SU-DHL-6 (cell line): Measurements from ENCODE around the gene NSD1.

Experiments
- H2AFZ ChIP-seq: fragments of 200-600 bp; sonication (generic); 2 replicates; pipeline ENCODE4 v1.6.1; 2014; ENCODE audit warnings: low read depth, mild to moderate bottlenecking, moderate library complexity, mixed read lengths, antibody characterized with exemption, low read length; ENCODE audit not compliant: severe bottlenecking
- H3F3A ChIP-seq: fragments of 200-600 bp; shearing (Covaris generic); 2 replicates; pipeline ENCODE4 v1.6.0; 2016; ENCODE audit warnings: antibody characterized with exemption, mild to moderate bottlenecking; ENCODE audit not compliant: insufficient read depth
- H3K27ac ChIP-seq: fragments of 200-600 bp; sonication (generic); 2 replicates; pipeline ENCODE4 v1.5.1; 2016; ENCODE audit warnings: low read depth, mild to moderate bottlenecking, low read length, moderate library complexity, mixed read lengths
- H3K27me3 ChIP-seq: fragments of 200-600 bp; sonication (generic), shearing (Covaris generic); 2 replicates; pipeline ENCODE4 v1.6.0; 2014; ENCODE audit warnings: mild to moderate bottlenecking, low read length
- H3K36me3 ChIP-seq: fragments of 200-600 bp; sonication (generic); 2 replicates; pipeline ENCODE4 v1.6.1; 2014; ENCODE audit warnings: mild to moderate bottlenecking, low read length, mixed read lengths
- H3K4me2 ChIP-seq: fragments of 300-600, 200-600 bp; shearing (Covaris generic), sonication (generic); 2 replicates; pipeline ENCODE4 v1.6.0; 2014; ENCODE audit warnings: low read length, low read depth, mild to moderate bottlenecking; ENCODE audit not compliant: poor library complexity, severe bottlenecking
- H3K4me3 ChIP-seq: fragments of 200-600 bp; sonication (generic); 2 replicates; pipeline ENCODE4 v1.5.1; 2014; ENCODE audit warnings: antibody characterized with exemption, low read length, mild to moderate bottlenecking, mixed read lengths; ENCODE audit not compliant: insufficient read depth, poor library complexity, severe bottlenecking
- H3K79me2 ChIP-seq: fragments of 200-600 bp; sonication (generic); 2 replicates; pipeline ENCODE4 v1.6.1; 2014; ENCODE audit warnings: mild to moderate bottlenecking, low read length, moderate library complexity; ENCODE audit not compliant: insufficient read depth
- H3K9ac ChIP-seq: fragments of 200-600 bp; sonication (generic); 2 replicates; pipeline ENCODE4 v1.7.0; 2014; ENCODE audit warnings: mild to moderate bottlenecking, low read length
- H3K9me2 ChIP-seq: fragments of 200-600 bp; sonication (generic); replicated peaks from 2 replicates; pipeline ENCODE4 v1.6.1; 2014; ENCODE audit warnings: low read length; ENCODE audit not compliant: insufficient read depth
- H3K9me3 ChIP-seq: fragments of 200-600 bp; sonication (generic); 2 replicates; pipeline ENCODE4 v1.6.1; 2014; ENCODE audit warnings: low read length, mixed read lengths; ENCODE audit not compliant: insufficient read depth
- H4K20me1 ChIP-seq: fragments of 200-600 bp; sonication (generic); 2 replicates; pipeline ENCODE4 v1.6.1; 2014; ENCODE audit warnings: low read depth, mild to moderate bottlenecking, antibody characterized with exemption, low read length, moderate library complexity, mixed read lengths
- CTCF ChIP-seq: fragments of 200-600 bp; sonication (generic); IDR thresholded peaks from one replicate; pipeline ENCODE4 v1.5.1; 2017; ENCODE audit warnings: antibody characterized with exemption, mild to moderate bottlenecking, low read length, moderate library complexity; ENCODE audit not compliant: insufficient read depth, poor library complexity, severe bottlenecking
- EZH2phosphoT487 ChIP-seq: fragments of 200-600 bp; sonication (generic), shearing (Covaris generic); conservative IDR thresholded peaks from 2 replicates; pipeline ENCODE4 v1.6.1; 2018; ENCODE audit warnings: mild to moderate bottlenecking, antibody characterized with exemption, low read length, moderate library complexity, mixed read lengths

The NSD1 gene

GRCh38 chr5:177111720-177112394 lies 21.7 kb upstream of the NSD1 start:
- Histone ChIP-seq H3K27ac (no peak overlapping the region), H3K4me3 (no peak overlapping the region), H3K9me3 (no peaks in the 10 kb centered on the region), H4K20me1 (no peaks in the 10 kb centered on the region), H3K9ac (no peak overlapping the region; the same call in 1 of the 2 replicates), H3K79me2 (no peaks in the 10 kb centered on the region), H3K4me2 (peak overlapping the region; percentile 40), H3K27me3 (no peaks in the 10 kb centered on the region), H3K9me2 (no peaks in the 10 kb centered on the region), H3K36me3 (no peaks in the 10 kb centered on the region), H2AFZ (no peak overlapping the region), H3F3A (no peaks in the 10 kb centered on the region)
- TF ChIP-seq CTCF = peak; percentile 94
- TF ChIP-seq EZH2phosphoT487 = no peak

GRCh38 chr5:177112589-177113220 lies 20.9 kb upstream of the NSD1 start:
- Histone ChIP-seq H3K27me3 (no peaks in the 10 kb centered on the region), H3K36me3 (no peaks in the 10 kb centered on the region), H3K9me2 (no peaks in the 10 kb centered on the region), H2AFZ (no peak overlapping the region), H3K4me2 (no peak overlapping the region), H3F3A (no peaks in the 10 kb centered on the region), H3K27ac (no peak overlapping the region), H3K79me2 (no peaks in the 10 kb centered on the region), H3K4me3 (no peak overlapping the region), H3K9me3 (no peaks in the 10 kb centered on the region), H3K9ac (no peak overlapping the region), H4K20me1 (no peaks in the 10 kb centered on the region)
- TF ChIP-seq CTCF (no peak), EZH2phosphoT487 (no peak)

GRCh38 chr5:177113566-177114424 lies 19.8 kb upstream of the NSD1 start:
- Histone ChIP-seq H3K9ac (peak overlapping the region; percentile 6; the same call in 1 of the 2 replicates), H4K20me1 (no peaks in the 10 kb centered on the region), H3K27me3 (no peaks in the 10 kb centered on the region), H3K27ac (no peak overlapping the region), H3K4me2 (no peak overlapping the region), H3F3A (peaks cover 6% of the 10 kb centered on the region; the same call in 1 of the 2 replicates), H3K9me2 (no peaks in the 10 kb centered on the region), H3K4me3 (no peak overlapping the region), H3K79me2 (no peaks in the 10 kb centered on the region), H2AFZ (peak overlapping the region; percentile 18), H3K9me3 (no peaks in the 10 kb centered on the region), H3K36me3 (no peaks in the 10 kb centered on the region)
- TF ChIP-seq EZH2phosphoT487 = no peak
- peak; percentile 97 for TF ChIP-seq CTCF
